Hepatocyte (in vitro differentiated cells): ENCODE data around the gene ALPK1. TPM values are rescaled to one million over a fixed set of nuclear protein-coding genes. Genes with fewer than 3 reads are reported as not detected.

Experiments
- DNase-seq: peaks from one replicate; pipeline ENCODE4 v3.0.0-alpha.2; 2016; ENCODE audit warnings: low spot score
- H2AFZ ChIP-seq: fragments of 200-600 bp; sonication (generic); 2 replicates; pipeline ENCODE4 v1.6.0; 2016; ENCODE audit warnings: antibody characterized with exemption, mild to moderate bottlenecking
- H3K27ac ChIP-seq: fragments of 200-600 bp; sonication (generic); 2 replicates; pipeline ENCODE4 v1.5.1; 2016; ENCODE audit warnings: mild to moderate bottlenecking
- H3K27me3 ChIP-seq: fragments of 200-600 bp; sonication (generic); 2 replicates; pipeline ENCODE4 v1.6.1; 2016
- H3K36me3 ChIP-seq: fragments of 200-600 bp; sonication (generic); replicated peaks from 2 replicates; pipeline ENCODE4 v1.5.1; 2016; ENCODE audit warnings: low read depth; ENCODE audit not compliant: insufficient read depth
- H3K4me1 ChIP-seq: fragments of 200-600 bp; sonication (generic); 2 replicates; pipeline ENCODE4 v1.5.1; 2016; ENCODE audit warnings: mild to moderate bottlenecking, moderate library complexity; ENCODE audit not compliant: insufficient read depth
- H3K4me2 ChIP-seq: fragments of 200-600 bp; sonication (generic); 2 replicates; pipeline ENCODE4 v1.6.0; 2016
- H3K4me3 ChIP-seq: fragments of 200-600 bp; sonication (generic); 2 replicates; pipeline ENCODE4 v1.5.1; 2016; ENCODE audit warnings: mild to moderate bottlenecking
- H3K79me2 ChIP-seq: fragments of 200-600 bp; sonication (generic); 2 replicates; pipeline ENCODE4 v1.6.0; 2017; ENCODE audit warnings: mild to moderate bottlenecking
- H3K9me2 ChIP-seq: fragments of 200-600 bp; sonication (generic); replicated peaks from 2 replicates; pipeline ENCODE4 v1.6.0; 2017; ENCODE audit warnings: mild to moderate bottlenecking; ENCODE audit not compliant: insufficient read depth
- H3K9me3 ChIP-seq: fragments of 200-600 bp; sonication (generic); 2 replicates; pipeline ENCODE4 v1.5.1; 2016; ENCODE audit warnings: low read depth, mild to moderate bottlenecking
- H4K20me1 ChIP-seq: fragments of 200-600 bp; sonication (generic); 2 replicates; pipeline ENCODE4 v1.6.0; 2016; ENCODE audit warnings: mild to moderate bottlenecking; ENCODE audit not compliant: insufficient read depth, poor library complexity, severe bottlenecking
- EZH2 ChIP-seq: fragments of 200-600 bp; sonication (generic); IDR thresholded peaks from 2 replicates; pipeline ENCODE4 v1.6.1; 2016; ENCODE audit warnings: antibody characterized with exemption, mild to moderate bottlenecking, borderline replicate concordance
- EZH2phosphoT487 ChIP-seq: fragments of 200-600 bp; sonication (generic); IDR thresholded peaks from one replicate; pipeline ENCODE4 v1.6.1; 2018; ENCODE audit warnings: antibody characterized with exemption, mild to moderate bottlenecking, low read depth, moderate library complexity; ENCODE audit not compliant: unreplicated experiment, severe bottlenecking
- WGBS: methylation state at CpG from one replicate; pipeline ENCODE4 v1.1.6; 2016; ENCODE audit warnings: low lambda C conversion rate; ENCODE audit errors: missing lambda C conversion rate; 5-methylcytosine and 5-hydroxymethylcytosine counted together
- polyA plus RNA-seq: library from polyadenylated mRNA; unstranded; fragments of >200 nt; fragmentation: Nextera tagmentation; extraction: Ambion mirVana; gene quantifications from 2 replicates; pipeline ENCODE4 v1.2.1, GENCODE V29; 2016
- total RNA-seq: library from RNA; depleted of rRNA; stranded (reverse); fragments of >200 nt; gene quantifications from 2 replicates; pipeline ENCODE4 v1.2.3, GENCODE V29; 2014
- TF ChIP-seq, protein P1 (sequence below): fragments of 200-600 bp; sonication (generic); IDR thresholded peaks from 2 replicates; pipeline ENCODE4 v1.5.1; 2016; ENCODE audit warnings: antibody characterized with exemption, mild to moderate bottlenecking; ENCODE audit not compliant: poor library complexity

Gene ALPK1
- total and polyA plus RNA-seq, 2 experiments from 2014 or later: 7.1 to 16.6 TPM

DNA sequence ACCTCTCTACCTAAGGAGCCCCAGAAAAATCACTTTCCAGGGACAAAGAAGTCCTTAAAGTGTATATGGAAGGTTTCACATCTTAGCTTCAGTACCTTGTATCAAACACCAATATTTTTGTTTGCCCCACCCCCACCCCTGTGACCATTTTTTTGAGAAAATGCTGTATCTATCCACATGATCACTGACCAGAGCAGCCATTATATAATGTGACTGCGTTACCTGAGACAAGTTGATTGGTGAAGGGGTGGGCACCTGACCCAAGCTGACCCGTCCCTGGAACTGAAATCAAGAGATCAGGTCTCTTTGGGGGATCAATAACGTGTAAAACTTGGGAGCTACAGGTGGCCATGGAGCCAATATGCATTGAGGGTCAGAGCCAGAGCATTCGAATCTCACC is 22.2 kb upstream of the ALPK1 start:
- no peak for DNase-seq
- Histone ChIP-seq H3K4me2 (no peak overlapping the region), H3K36me3 (no peaks in the 10 kb centered on the region), H2AFZ (no peak overlapping the region), H3K9me3 (no peaks in the 10 kb centered on the region), H3K9me2 (no peaks in the 10 kb centered on the region), H4K20me1 (no peaks in the 10 kb centered on the region), H3K4me1 (no peaks in the 10 kb centered on the region), H3K79me2 (peaks cover 17% of the 10 kb centered on the region), H3K27me3 (no peaks in the 10 kb centered on the region), H3K4me3 (no peak overlapping the region), H3K27ac (no peak overlapping the region)
- TF ChIP-seq EZH2 (no peak), EZH2phosphoT487 (no peak)
- TF ChIP-seq, protein P1, sequence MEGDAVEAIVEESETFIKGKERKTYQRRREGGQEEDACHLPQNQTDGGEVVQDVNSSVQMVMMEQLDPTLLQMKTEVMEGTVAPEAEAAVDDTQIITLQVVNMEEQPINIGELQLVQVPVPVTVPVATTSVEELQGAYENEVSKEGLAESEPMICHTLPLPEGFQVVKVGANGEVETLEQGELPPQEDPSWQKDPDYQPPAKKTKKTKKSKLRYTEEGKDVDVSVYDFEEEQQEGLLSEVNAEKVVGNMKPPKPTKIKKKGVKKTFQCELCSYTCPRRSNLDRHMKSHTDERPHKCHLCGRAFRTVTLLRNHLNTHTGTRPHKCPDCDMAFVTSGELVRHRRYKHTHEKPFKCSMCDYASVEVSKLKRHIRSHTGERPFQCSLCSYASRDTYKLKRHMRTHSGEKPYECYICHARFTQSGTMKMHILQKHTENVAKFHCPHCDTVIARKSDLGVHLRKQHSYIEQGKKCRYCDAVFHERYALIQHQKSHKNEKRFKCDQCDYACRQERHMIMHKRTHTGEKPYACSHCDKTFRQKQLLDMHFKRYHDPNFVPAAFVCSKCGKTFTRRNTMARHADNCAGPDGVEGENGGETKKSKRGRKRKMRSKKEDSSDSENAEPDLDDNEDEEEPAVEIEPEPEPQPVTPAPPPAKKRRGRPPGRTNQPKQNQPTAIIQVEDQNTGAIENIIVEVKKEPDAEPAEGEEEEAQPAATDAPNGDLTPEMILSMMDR: no peak
- 96% methylated on average over 4 of the region's 4 CpGs for WGBS

DNA sequence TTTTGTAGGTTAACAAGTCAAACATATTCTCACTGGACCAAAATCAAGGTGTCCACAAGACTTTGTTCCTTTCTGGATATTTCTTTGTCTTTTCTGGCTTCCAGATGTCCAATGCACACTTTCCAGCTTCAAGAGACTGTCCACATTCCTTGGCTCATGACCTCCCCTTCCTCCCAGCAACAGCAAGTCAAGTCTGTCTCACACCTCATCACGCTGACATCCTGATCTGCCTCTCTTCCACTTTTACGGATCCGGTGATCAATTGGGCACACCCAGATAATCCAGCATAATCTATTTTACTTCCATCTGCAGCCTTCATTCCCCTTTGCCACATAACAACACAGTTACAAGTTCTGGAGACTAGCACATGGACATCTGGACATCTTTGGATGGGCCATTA is 21.1 kb upstream of the ALPK1 start:
- Histone ChIP-seq H3K4me1 (no peaks in the 10 kb centered on the region), H3K4me2 (no peak overlapping the region), H3K9me2 (no peaks in the 10 kb centered on the region), H3K9me3 (no peaks in the 10 kb centered on the region), H3K79me2 (peaks cover 25% of the 10 kb centered on the region), H2AFZ (no peak overlapping the region), H3K27me3 (no peaks in the 10 kb centered on the region), H3K27ac (no peak overlapping the region), H3K4me3 (no peak overlapping the region), H3K36me3 (no peaks in the 10 kb centered on the region), H4K20me1 (no peaks in the 10 kb centered on the region)
- TF ChIP-seq, protein P1: no peak
- no peak for TF ChIP-seq EZH2
- no peak for TF ChIP-seq EZH2phosphoT487
- no peak for DNase-seq
- 89% methylated on average over 3 of the region's 3 CpGs for WGBS

GRCh38 chr4:112277220-112277619 is 19.9 kb upstream of the ALPK1 start:
- WGBS: 90% methylated on average over 3 of the region's 3 CpGs
- Histone ChIP-seq H3K27me3 (no peaks in the 10 kb centered on the region), H3K27ac (no peak overlapping the region), H3K79me2 (peaks cover 31% of the 10 kb centered on the region), H3K4me2 (no peak overlapping the region), H3K9me3 (no peaks in the 10 kb centered on the region), H3K9me2 (no peaks in the 10 kb centered on the region), H2AFZ (no peak overlapping the region), H3K4me1 (no peaks in the 10 kb centered on the region), H4K20me1 (no peaks in the 10 kb centered on the region), H3K4me3 (no peak overlapping the region), H3K36me3 (no peaks in the 10 kb centered on the region)
- TF ChIP-seq, protein P1: no peak
- TF ChIP-seq EZH2 (no peak), EZH2phosphoT487 (no peak)
- DNase-seq: no peak
